GM12892 (cell line): ENCODE results near the gene ST8SIA1.
"Not testable (repeated sequence)": the region's sequence is repeated elsewhere in the genome, so short reads cannot be mapped to it uniquely, and the experiment has no call there.

Experiments used
- POLR2A ChIP-seq: IDR thresholded peaks from 2 replicates; pipeline ENCODE4 v1.6.1; 2011; ENCODE audit warnings: low read depth, low read length, control low read depth
- POLR2AphosphoS5 ChIP-seq: IDR thresholded peaks from 2 replicates; pipeline ENCODE4 v1.6.1; 2011; ENCODE audit warnings: low read depth, low read length, control low read depth
- TAF1 ChIP-seq: IDR thresholded peaks from 2 replicates; pipeline ENCODE4 v1.6.1; 2011; ENCODE audit warnings: low read depth, mild to moderate bottlenecking, control low read depth, low read length, borderline replicate concordance

DNA sequence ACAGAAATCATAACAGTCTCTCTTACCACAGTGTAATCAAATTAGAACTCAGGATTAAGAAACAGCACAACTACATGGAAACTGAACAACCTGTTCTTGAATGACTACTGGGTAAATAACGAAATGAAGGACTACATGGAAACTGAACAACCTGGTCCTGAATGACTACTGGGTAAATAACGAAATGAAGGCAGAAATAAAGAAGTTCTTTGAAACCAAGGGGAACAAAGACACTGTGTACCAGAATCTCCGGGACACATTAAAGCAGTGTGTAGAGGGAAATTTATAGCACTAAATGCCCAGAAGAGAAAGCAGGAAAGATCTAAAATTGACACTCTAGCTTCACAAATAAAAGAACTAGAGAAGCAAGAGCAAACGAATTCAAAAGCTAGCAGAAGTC is 185.2 kb downstream of the ST8SIA1 start:
- TF ChIP-seq POLR2AphosphoS5, POLR2A, TAF1: not testable (repeated sequence)
